ENCODE results near the gene RAI1.

GRCh38 chr17:17732892-17733670 lies 51.8 kb downstream of the RAI1 start:
- TF ChIP-seq CTCF (conservative IDR thresholded peaks at IDR 0.05; ENCODE audit: low read depth, low read length) (no peak), EZH2 (IDR thresholded peaks at IDR 0.05; ENCODE audit: borderline replicate concordance, low read depth, low read length, poor library complexity, severe bottlenecking) (no peak)
